ENCODE measurements around the gene C1orf52. TPM values are rescaled to one million over a fixed set of nuclear protein-coding genes. Genes with fewer than 3 reads are reported as not detected.
"Not testable (repeated sequence)": the region's sequence is repeated elsewhere in the genome, so short reads cannot be mapped to it uniquely, and the experiment has no call there.

C1orf52 gene
- total RNA-seq, 5 donors from 2014 or later (not counting 1 experiment from before 2014, with no cell fraction given), result 29.8 to 48.6 (median 39.3) TPM

- Histone ChIP-seq H3K4me1 (ENCODE audit: control insufficient read depth in 1 of 2, extremely low read depth in 1 of 2, insufficient read depth in 2 of 2, low read length in 2 of 2) (no peaks in the 10 kb centered on the region), H3K27ac (ENCODE audit: low read length) (no peak overlapping the region), H3K9me3 (no peaks in the 10 kb centered on the region), H3K27me3 (replicated peaks in 1 of 2; ENCODE audit: control insufficient read depth in 2 of 2, extremely low read depth in 1 of 2, insufficient read depth in 2 of 2, low read length in 1 of 2) (no peaks in the 10 kb centered on the region), H3K36me3 (ENCODE audit: control insufficient read depth in 2 of 2, extremely low read depth in 1 of 2, insufficient read depth in 1 of 2, low read length in 1 of 2) (peaks cover 0 to 53% of the 10 kb centered on the region in 2 donors), H3K4me3 (ENCODE audit: control insufficient read depth in 1 of 2, extremely low read depth in 1 of 2, low read length in 1 of 2) (no peak overlapping the region)
- Mint-ChIP-seq H3K27me3 (no peaks in the 10 kb centered on the region), H3K4me1 (peaks cover 25 to 27% (median 27%) of the 10 kb centered on the region in 3 donors), H3K9me3 (no peaks in the 10 kb centered on the region), H3K27ac (no peak overlapping the region), H3K4me3 (no peak overlapping the region), H3K36me3 (peaks cover 35% of the 10 kb centered on the region)
- WGBS (ENCODE audit: insufficient coverage), result no CpG with 5 or more reads among the region's 2 CpGs
- CTCF ChIA-PET, result interaction anchor here in 1 of 2 donors (0.7 to 1.9 kb wide), 2 partner anchors 8 to 139 kb away, joined by 3 to 10 read pairs; partner anchors contain the start of gene C1orf52
- POLR2A ChIA-PET, result no interaction called here
- ATAC-seq (replicated peaks in 1 of 4) (no peak), DNase-seq (no peak)
Observed at GRCh38 chr1:85267313-85267712, 7.9 kb upstream of the C1orf52 start.

- no peak for DNase-seq
- H3K27me3 Mint-ChIP-seq, result no peaks in the 10 kb centered on the region
- POLR2A ChIA-PET, result interaction anchor here in 1 of 2 donors (1.7 kb wide), 1 partner anchor 11 kb away, joined by 4 read pairs; no protein-coding TSS in a partner anchor
- CTCF ChIA-PET, result interaction anchor here (1.1 to 13.5 kb wide), 4 partner anchors 9 to 321 kb away, joined by 3 to 285 read pairs (median 5); partner anchors contain the start of gene BCL10 (in 1 of the 2)
- H3K27ac Mint-ChIP-seq, result peak overlapping the region in 1 of 2 donors; percentile 11
- H3K27me3 ChIP-seq (replicated peaks in 1 of 2; ENCODE audit: control insufficient read depth in 2 of 2, extremely low read depth in 1 of 2, insufficient read depth in 2 of 2, low read length in 1 of 2), result no peaks in the 10 kb centered on the region
- no peak overlapping the region for H3K4me3 ChIP-seq (ENCODE audit: control insufficient read depth in 1 of 2, extremely low read depth in 1 of 2, low read length in 1 of 2)
- peaks cover 0 to 5% of the 10 kb centered on the region in 2 experiments for H3K4me1 ChIP-seq (ENCODE audit: control insufficient read depth in 1 of 2, extremely low read depth in 1 of 2, insufficient read depth in 2 of 2, low read length in 2 of 2)
- H3K9me3 Mint-ChIP-seq, result no peaks in the 10 kb centered on the region
- peaks cover 0 to 25% of the 10 kb centered on the region in 2 donors for H3K36me3 ChIP-seq (ENCODE audit: control insufficient read depth in 2 of 2, extremely low read depth in 1 of 2, insufficient read depth in 1 of 2, low read length in 1 of 2)
- WGBS (ENCODE audit: insufficient coverage), result 100% methylated on average over 1 of the region's 2 CpGs
- H3K27ac ChIP-seq (ENCODE audit: low read length), result no peak overlapping the region
- peaks cover 6 to 17% (median 11%) of the 10 kb centered on the region in 3 donors for H3K4me1 Mint-ChIP-seq
- peaks cover 26% of the 10 kb centered on the region for H3K36me3 Mint-ChIP-seq
- no peak overlapping the region for H3K4me3 Mint-ChIP-seq
- ATAC-seq (replicated peaks in 1 of 4), result no peak
- H3K9me3 ChIP-seq, result peaks cover 2% of the 10 kb centered on the region
Observed at GRCh38 chr1:85264150-85264549, 4.7 kb upstream of the C1orf52 start.

GRCh38 chr1:85262985-85263384, 3.5 kb upstream of the C1orf52 start:
- ATAC-seq (replicated peaks in 1 of 4) (no peak), DNase-seq (no peak)
- H3K9me3 ChIP-seq, result peaks cover 2% of the 10 kb centered on the region
- H3K36me3 ChIP-seq (ENCODE audit: control insufficient read depth in 2 of 2, extremely low read depth in 1 of 2, insufficient read depth in 1 of 2, low read length in 1 of 2), result peaks cover 0 to 16% of the 10 kb centered on the region in 2 donors
- CTCF ChIA-PET, result interaction anchor here (0.6 to 13.5 kb wide), 6 partner anchors 8 to 320 kb away, joined by 3 to 285 read pairs (median 4); partner anchors contain the start of gene BCL10 (in 2 of the 2)
- POLR2A ChIA-PET, result interaction anchor here (0.6 to 1.7 kb wide), 4 partner anchors 13 to 997 kb away, joined by 3 to 4 read pairs (median 4); no protein-coding TSS in a partner anchor
- Mint-ChIP-seq H3K27me3 (no peaks in the 10 kb centered on the region), H3K36me3 (peaks cover 29% of the 10 kb centered on the region), H3K4me1 (peaks cover 9 to 20% (median 16%) of the 10 kb centered on the region in 3 donors), H3K9me3 (no peaks in the 10 kb centered on the region), H3K4me3 (no peak overlapping the region), H3K27ac (no peak overlapping the region)
- no peak overlapping the region for H3K27ac ChIP-seq (ENCODE audit: low read length)
- H3K4me3 ChIP-seq (ENCODE audit: control insufficient read depth in 1 of 2, extremely low read depth in 1 of 2, low read length in 1 of 2), result no peak overlapping the region
- peaks cover 8 to 12% of the 10 kb centered on the region in 2 experiments for H3K4me1 ChIP-seq (ENCODE audit: control insufficient read depth in 1 of 2, extremely low read depth in 1 of 2, insufficient read depth in 2 of 2, low read length in 2 of 2)
- H3K27me3 ChIP-seq (replicated peaks in 1 of 2; ENCODE audit: control insufficient read depth in 2 of 2, extremely low read depth in 1 of 2, insufficient read depth in 2 of 2, low read length in 1 of 2), result no peaks in the 10 kb centered on the region

- ChIA-PET CTCF (interaction anchor here (0.5 to 13.5 kb wide), 31 partner anchors 8 to 1169 kb away, joined by 3 to 285 read pairs (median 5); partner anchors contain the start of gene BCL10 (in 2 of the 2)), POLR2A (interaction anchor here (0.5 to 2.6 kb wide), 8 partner anchors 8 to 449 kb away, joined by 3 to 20 read pairs (median 4); partner anchors contain the start of genes BCL10 (in 2 of the 2) and ZNHIT6 (in 1 of the 2))
- peaks cover 29 to 42% (median 39%) of the 10 kb centered on the region in 3 donors for H3K4me1 Mint-ChIP-seq
- no peaks in the 10 kb centered on the region for H3K27me3 Mint-ChIP-seq
- peaks cover 42% of the 10 kb centered on the region for H3K36me3 Mint-ChIP-seq
- peaks cover 14 to 17% of the 10 kb centered on the region in 2 experiments for H3K4me1 ChIP-seq (ENCODE audit: control insufficient read depth in 1 of 2, extremely low read depth in 1 of 2, insufficient read depth in 2 of 2, low read length in 2 of 2)
- H3K36me3 ChIP-seq (ENCODE audit: control insufficient read depth in 2 of 2, extremely low read depth in 1 of 2, insufficient read depth in 1 of 2, low read length in 1 of 2), result peaks cover 0 to 20% of the 10 kb centered on the region in 2 donors
- no peak for DNase-seq
- no peaks in the 10 kb centered on the region for H3K27me3 ChIP-seq (replicated peaks in 1 of 2; ENCODE audit: control insufficient read depth in 2 of 2, extremely low read depth in 1 of 2, insufficient read depth in 2 of 2, low read length in 1 of 2)
- WGBS (ENCODE audit: insufficient coverage), result 72% methylated on average over 5 of the region's 7 CpGs
- no peak overlapping the region for H3K27ac ChIP-seq (ENCODE audit: low read length)
- no peaks in the 10 kb centered on the region for H3K9me3 Mint-ChIP-seq
- no peak for ATAC-seq (replicated peaks in 1 of 4)
- H3K4me3 Mint-ChIP-seq, result peak overlapping the region; percentile 92 to 98 (median 96)
- H3K4me3 ChIP-seq (ENCODE audit: control insufficient read depth in 1 of 2, extremely low read depth in 1 of 2, low read length in 1 of 2), result peak overlapping the region; percentile 57 to 98
- H3K9me3 ChIP-seq, result peaks cover 2% of the 10 kb centered on the region
- peak overlapping the region in 1 of 2 donors; percentile 95 for H3K27ac Mint-ChIP-seq
Observed at GRCh38 chr1:85259912-85260274, 431 bp upstream of the C1orf52 start.

- peak overlapping the region; percentile 56 to 95 for H3K27ac Mint-ChIP-seq
- no peaks in the 10 kb centered on the region for H3K27me3 Mint-ChIP-seq
- ChIA-PET CTCF (interaction anchor here (0.5 to 13.5 kb wide), 50 partner anchors 9 to 1168 kb away, joined by 3 to 285 read pairs (median 4); partner anchors contain the start of genes BCL10 (in 2 of the 2) and PRKACB (in 1 of the 2)), POLR2A (interaction anchor here (0.5 to 2.6 kb wide), 9 partner anchors 9 to 450 kb away, joined by 3 to 20 read pairs (median 4); partner anchors contain the start of genes BCL10 (in 2 of the 2) and ZNHIT6 (in 1 of the 2))
- ATAC-seq (replicated peaks in 1 of 4) (no peak), DNase-seq (peak in 1 of 35 experiments; percentile 13)
- Histone ChIP-seq H3K4me1 (ENCODE audit: control insufficient read depth in 1 of 2, extremely low read depth in 1 of 2, insufficient read depth in 2 of 2, low read length in 2 of 2) (peaks cover 16 to 17% of the 10 kb centered on the region in 2 experiments), H3K27ac (ENCODE audit: low read length) (no peak overlapping the region), H3K36me3 (ENCODE audit: control insufficient read depth in 2 of 2, extremely low read depth in 1 of 2, insufficient read depth in 1 of 2, low read length in 1 of 2) (peaks cover 0 to 20% of the 10 kb centered on the region in 2 donors), H3K27me3 (replicated peaks in 1 of 2; ENCODE audit: control insufficient read depth in 2 of 2, extremely low read depth in 1 of 2, insufficient read depth in 2 of 2, low read length in 1 of 2) (no peaks in the 10 kb centered on the region), H3K4me3 (ENCODE audit: control insufficient read depth in 1 of 2, extremely low read depth in 1 of 2, low read length in 1 of 2) (peak overlapping the region; percentile 57 to 98), H3K9me3 (peaks cover 2% of the 10 kb centered on the region)
- no peaks in the 10 kb centered on the region for H3K9me3 Mint-ChIP-seq
- peak overlapping the region; percentile 92 to 98 (median 96) for H3K4me3 Mint-ChIP-seq
- peaks cover 37% of the 10 kb centered on the region for H3K36me3 Mint-ChIP-seq
- peaks cover 38 to 54% (median 52%) of the 10 kb centered on the region in 3 donors for H3K4me1 Mint-ChIP-seq
- WGBS (ENCODE audit: insufficient coverage), result 0% methylated on average over 5 of the region's 19 CpGs
Observed at GRCh38 chr1:85258536-85259117, 835 bp downstream of the C1orf52 start.

GRCh38 chr1:85249042-85249441, 10.4 kb downstream of the C1orf52 start:
- not testable (repeated sequence) for H3K4me1 ChIP-seq (ENCODE audit: control insufficient read depth in 1 of 2, extremely low read depth in 1 of 2, insufficient read depth in 2 of 2, low read length in 2 of 2); DNase-seq; H3K27me3 Mint-ChIP-seq; ATAC-seq (replicated peaks in 1 of 4); H3K4me3 Mint-ChIP-seq; H3K27me3 ChIP-seq (replicated peaks in 1 of 2; ENCODE audit: control insufficient read depth in 2 of 2, extremely low read depth in 1 of 2, insufficient read depth in 2 of 2, low read length in 1 of 2); H3K4me3 ChIP-seq (ENCODE audit: control insufficient read depth in 1 of 2, extremely low read depth in 1 of 2, low read length in 1 of 2); H3K9me3 Mint-ChIP-seq; H3K27ac ChIP-seq (ENCODE audit: low read length); H3K9me3 ChIP-seq; H3K27ac Mint-ChIP-seq
- ChIA-PET CTCF (interaction anchor here in 1 of 2 donors (1.1 to 3.0 kb wide), 2 partner anchors 10 to 304 kb away, joined by 3 to 8 read pairs; no protein-coding TSS in a partner anchor), POLR2A (interaction anchor here in 1 of 2 donors (0.6 kb wide), 1 partner anchor 196 kb away, joined by 3 read pairs; no protein-coding TSS in a partner anchor)
- Mint-ChIP-seq H3K4me1 (peaks cover 15 to 20% (median 15%) of the 10 kb centered on the region in 3 donors), H3K36me3 (peaks cover 23% of the 10 kb centered on the region)
- WGBS (ENCODE audit: insufficient coverage), result 100% methylated on average over 1 of the region's 3 CpGs
- peaks cover 0 to 15% of the 10 kb centered on the region in 2 donors for H3K36me3 ChIP-seq (ENCODE audit: control insufficient read depth in 2 of 2, extremely low read depth in 1 of 2, insufficient read depth in 1 of 2, low read length in 1 of 2)
